Endothelial cell of umbilical vein (primary cell): ENCODE data around the gene KCNQ1OT1. TPM values are rescaled to one million over a fixed set of nuclear protein-coding genes. Genes with fewer than 3 reads are reported as not detected.

Source experiments
- BruUV-seq: library from RNA; stranded (reverse); fragments of 400-500 nt; replicated peaks from 2 replicates; lab custom pipeline; 2021; lab: Mats Ljungman, UMichigan
- CTCF ChIA-PET: fragments of 300-600, 350-600 bp; sonication (Branson Sonifier 250); formaldehyde crosslinking; loops from one replicate; lab custom pipeline; 2021; ENCODE audit warnings: antibody characterized with exemption, inconsistent platforms; lab: Charles Lee
- POLR2A ChIA-PET: fragments of 300-600, 350-600 bp; sonication (Branson Sonifier 250); formaldehyde crosslinking; loops from one replicate; lab custom pipeline; 2021; ENCODE audit warnings: antibody characterized with exemption, inconsistent platforms; lab: Charles Lee
- DNase-seq: peaks from one replicate; pipeline ENCODE4 v3.0.0-alpha.2; 2011; ENCODE audit warnings: low read depth, low spot score
- FAIRE-seq: peaks from 2 replicates; lab custom pipeline; 2011; peaks lifted over from hg19 to GRCh38; lab: Jason Lieb, UNC
- H2AFZ ChIP-seq: 2 replicates; pipeline ENCODE4 v1.6.0; 2012; ENCODE audit warnings: low read depth, low read length, control low read depth, inconsistent platforms
- H3K27ac ChIP-seq: 2 replicates; pipeline ENCODE4 v1.5.1; 2011; ENCODE audit warnings: low read depth, mild to moderate bottlenecking, control low read depth, low read length, moderate library complexity; ENCODE audit not compliant: insufficient read depth
- H3K27me3 ChIP-seq, 2 experiments: 2 replicates each; pipeline versions ENCODE4 v1.6.0 to v1.6.1; 2011; ENCODE audit warnings: low read length in 2 of 2, mixed read lengths in 1 of 2; ENCODE audit not compliant: control insufficient read depth in 2 of 2, insufficient read depth in 2 of 2
- H3K36me3 ChIP-seq, 2 experiments: 2 replicates in 1 of 2; 3 replicates in 1 of 2; pipeline ENCODE4 v1.5.1; 2011; ENCODE audit warnings: low read length in 2 of 2, mild to moderate bottlenecking in 1 of 2, moderate library complexity in 1 of 2; ENCODE audit not compliant: control insufficient read depth in 2 of 2, insufficient read depth in 2 of 2; ENCODE audit errors: extremely low read depth in 1 of 2
- H3K4me1 ChIP-seq: 3 replicates; pipeline ENCODE4 v1.5.1; 2011; ENCODE audit warnings: mild to moderate bottlenecking, low read length; ENCODE audit not compliant: control insufficient read depth, insufficient read depth; ENCODE audit errors: extremely low read depth
- H3K4me2 ChIP-seq: 2 replicates; pipeline ENCODE4 v1.6.1; 2011; ENCODE audit warnings: low read length, control low read depth, mixed read lengths; ENCODE audit not compliant: insufficient read depth
- H3K4me3 ChIP-seq, 3 experiments: fragments of 200-600 bp in 1 of 3; sonication (generic), shearing (Covaris generic) in 1 of 3; replicated peaks in 1 of 3; 2 replicates each; pipeline ENCODE4 v1.5.1; 2011 to 2016; ENCODE audit warnings: control low read depth in 3 of 3, low read length in 3 of 3, mild to moderate bottlenecking in 2 of 3, inconsistent platforms in 1 of 3, low read depth in 1 of 3, moderate library complexity in 1 of 3; ENCODE audit not compliant: insufficient read depth in 1 of 3
- H3K79me2 ChIP-seq: 2 replicates; pipeline ENCODE4 v1.6.0; 2012; ENCODE audit warnings: low read length, inconsistent platforms; ENCODE audit not compliant: control insufficient read depth, insufficient read depth
- H3K9ac ChIP-seq: replicated peaks from 2 replicates; pipeline ENCODE3; 2011; ENCODE audit warnings: low read length, control low read depth; ENCODE audit not compliant: insufficient read depth; ENCODE audit errors: extremely low read depth
- H3K9me1 ChIP-seq: replicated peaks from 3 replicates; pipeline ENCODE4 v1.6.0; 2011; ENCODE audit warnings: mild to moderate bottlenecking, low read length; ENCODE audit not compliant: control insufficient read depth, insufficient read depth; ENCODE audit errors: extremely low read depth
- H3K9me3 ChIP-seq: replicated peaks from 2 replicates; pipeline ENCODE4 v1.5.1; 2012; ENCODE audit warnings: low read length, inconsistent platforms; ENCODE audit not compliant: control insufficient read depth, insufficient read depth
- H4K20me1 ChIP-seq: replicated peaks from 2 replicates; pipeline ENCODE3; 2011; ENCODE audit warnings: mild to moderate bottlenecking, low read length; ENCODE audit not compliant: control insufficient read depth, insufficient read depth; ENCODE audit errors: extremely low read depth
- CTCF ChIP-seq, 2 donors: IDR thresholded peaks; 1 replicate in 1 of 2; 2 replicates in 1 of 2; pipeline ENCODE4 v1.5.1; 2011; ENCODE audit warnings: low read length in 2 of 2, mild to moderate bottlenecking in 2 of 2, moderate library complexity in 2 of 2, control low read depth in 1 of 2, inconsistent platforms in 1 of 2, low read depth in 1 of 2; ENCODE audit not compliant: insufficient read depth in 1 of 2; ENCODE audit errors: extremely low read depth in 1 of 2
- EZH2 ChIP-seq: IDR thresholded peaks from 2 replicates; pipeline ENCODE4 v1.6.1; 2012; ENCODE audit warnings: borderline replicate concordance, low read depth, mild to moderate bottlenecking, moderate library complexity, low read length, inconsistent platforms; ENCODE audit not compliant: severe bottlenecking
- FOS ChIP-seq: IDR thresholded peaks from 2 replicates; pipeline ENCODE4 v1.6.1; 2011; ENCODE audit warnings: mild to moderate bottlenecking, low read length, moderate library complexity, borderline replicate concordance; ENCODE audit not compliant: insufficient read depth
- GATA2 ChIP-seq: IDR thresholded peaks from 2 replicates; pipeline ENCODE4 v1.7.0; 2011; ENCODE audit warnings: low read depth, mild to moderate bottlenecking, moderate library complexity, mixed read lengths, low read length; ENCODE audit not compliant: insufficient read length, insufficient read depth
- JUN ChIP-seq: IDR thresholded peaks from 2 replicates; pipeline ENCODE4 v1.6.1; 2011; ENCODE audit warnings: borderline replicate concordance, low read depth; ENCODE audit not compliant: insufficient read length, insufficient read depth
- MAX ChIP-seq: IDR thresholded peaks from 2 replicates; pipeline ENCODE4 v1.6.1; 2011; ENCODE audit not compliant: insufficient read depth, insufficient read length
- MYC ChIP-seq: IDR thresholded peaks from one replicate; pipeline ENCODE4 v1.6.1; 2011; ENCODE audit warnings: mild to moderate bottlenecking, low read depth, low read length
- POLR2A ChIP-seq: IDR thresholded peaks from 2 replicates; pipeline ENCODE4 v1.6.1; 2012; ENCODE audit warnings: low read depth, mild to moderate bottlenecking, control low read depth, low read length
- POLR2AphosphoS5 ChIP-seq: IDR thresholded peaks from 2 replicates; pipeline ENCODE4 v1.6.1; 2012; ENCODE audit warnings: low read depth, mild to moderate bottlenecking, control low read depth, low read length, moderate library complexity; ENCODE audit not compliant: insufficient read depth
- dilution Hi-C: fragments of 300-500 bp; cut with MboI; formaldehyde crosslinking; loops from one replicate; pipeline ENCODE4 v1.15.0; 2019; ENCODE audit warnings: low sequenced_read_pairs; ENCODE audit not compliant: extremely low pct_ligation_motif_present
- intact Hi-C: fragments of 100-400 bp; cut with micrococcal nuclease; formaldehyde crosslinking; loops from one replicate; pipeline ENCODE4 v1.10.0; 2022
- polyA plus RNA-seq, 4 experiments: library from polyadenylated mRNA; depleted of rRNA in 3 of 4; stranded (reverse) in 3 of 4; unstranded in 1 of 4; fragments of >200 nt; gene quantifications; 2 replicates each; pipeline versions ENCODE4 v1.2.1 to v1.2.3, GENCODE V29; 2011 to 2012; ENCODE audit warnings: missing spikeins in 1 of 4
- total RNA-seq: library from RNA; stranded (reverse); gene quantifications from 2 replicates; pipeline ENCODE4 v1.2.3, GENCODE V29; 2021

Gene KCNQ1OT1
- total and polyA plus RNA-seq, 2 donors (not counting 3 experiments of a cell fraction or from before 2014, with no cell fraction given), result 0.11 to 1.8 TPM

GRCh38 chr11:2748814-2749554 lies 49.2 kb upstream of the KCNQ1OT1 start:
- dilution Hi-C loops, result no loop called here
- Histone ChIP-seq H2AFZ (no peak overlapping the region), H3K79me2 (no peaks in the 10 kb centered on the region)

More at GRCh38 chr11:2748814-2749554, 49.2 kb upstream of the KCNQ1OT1 start:
- Histone ChIP-seq H3K4me3 (no peak overlapping the region), H3K27me3 (no peaks in the 10 kb centered on the region), H3K4me1 (no peaks in the 10 kb centered on the region), H3K9ac (no peak overlapping the region), H3K27ac (no peak overlapping the region), H3K9me3 (no peaks in the 10 kb centered on the region), H3K36me3 (no peaks in the 10 kb centered on the region), H4K20me1 (no peaks in the 10 kb centered on the region), H3K9me1 (no peaks in the 10 kb centered on the region), H3K4me2 (no peak overlapping the region)
- BruUV-seq, result no TSS peak
- intact Hi-C loops, result no loop called here
- DNase-seq (no peak), FAIRE-seq (no peak)
- ChIA-PET CTCF (no interaction called here), POLR2A (interaction anchor here (0.6 kb wide), 1 partner anchor 187 kb away, joined by 7 read pairs; no protein-coding TSS in a partner anchor)
- no peak for TF ChIP-seq FOS
- no peak for TF ChIP-seq JUN
- TF ChIP-seq CTCF (IDR thresholded peaks at IDR 0.05; ENCODE audit: extremely low read depth in 1 of 2, insufficient read depth in 1 of 2, low read depth in 1 of 2, low read length in 2 of 2), result no peak
- TF ChIP-seq MYC, result no peak
- TF ChIP-seq MAX, result no peak
- TF ChIP-seq POLR2AphosphoS5, result no peak
- TF ChIP-seq POLR2A, result no peak
- no peak for TF ChIP-seq EZH2
- TF ChIP-seq GATA2, result no peak
